Kidney epithelial cell (primary cell): ENCODE measurements around the gene DDX6. TPM values are rescaled to one million over a fixed set of nuclear protein-coding genes. Genes with fewer than 3 reads are reported as not detected.

Source experiments
- DNase-seq: peaks from one replicate; pipeline ENCODE4 v3.0.0-alpha.2; 2010; ENCODE audit warnings: low read depth
- H3K27me3 ChIP-seq: 2 replicates; pipeline ENCODE4 v1.6.0; 2011; ENCODE audit warnings: low read length; ENCODE audit not compliant: control insufficient read depth, insufficient read depth
- H3K36me3 ChIP-seq: 2 replicates; pipeline ENCODE4 v1.5.1; 2011; ENCODE audit warnings: low read length; ENCODE audit not compliant: control insufficient read depth, insufficient read depth
- H3K4me3 ChIP-seq: 2 replicates; pipeline ENCODE4 v1.5.1; 2011; ENCODE audit warnings: low read depth, mild to moderate bottlenecking, control low read depth, low read length
- total RNA-seq: library from RNA; depleted of rRNA; stranded (reverse); fragments of >200 nt; gene quantifications from 2 replicates; pipeline ENCODE4 v1.2.3, GENCODE V29; 2015
- TF ChIP-seq, protein P1 (sequence below): IDR thresholded peaks from 2 replicates; pipeline ENCODE4 v1.5.1; 2011; ENCODE audit warnings: mild to moderate bottlenecking, moderate library complexity, low read length, control low read depth, inconsistent platforms; ENCODE audit not compliant: insufficient read depth, poor library complexity, severe bottlenecking

The DDX6 gene
- total RNA-seq, 1 donor from 2014 or later, result 104 TPM

- DNase-seq, result no peak
- no peaks in the 10 kb centered on the region for H3K36me3 ChIP-seq
- H3K27me3 ChIP-seq, result no peaks in the 10 kb centered on the region
- TF ChIP-seq, protein P1, sequence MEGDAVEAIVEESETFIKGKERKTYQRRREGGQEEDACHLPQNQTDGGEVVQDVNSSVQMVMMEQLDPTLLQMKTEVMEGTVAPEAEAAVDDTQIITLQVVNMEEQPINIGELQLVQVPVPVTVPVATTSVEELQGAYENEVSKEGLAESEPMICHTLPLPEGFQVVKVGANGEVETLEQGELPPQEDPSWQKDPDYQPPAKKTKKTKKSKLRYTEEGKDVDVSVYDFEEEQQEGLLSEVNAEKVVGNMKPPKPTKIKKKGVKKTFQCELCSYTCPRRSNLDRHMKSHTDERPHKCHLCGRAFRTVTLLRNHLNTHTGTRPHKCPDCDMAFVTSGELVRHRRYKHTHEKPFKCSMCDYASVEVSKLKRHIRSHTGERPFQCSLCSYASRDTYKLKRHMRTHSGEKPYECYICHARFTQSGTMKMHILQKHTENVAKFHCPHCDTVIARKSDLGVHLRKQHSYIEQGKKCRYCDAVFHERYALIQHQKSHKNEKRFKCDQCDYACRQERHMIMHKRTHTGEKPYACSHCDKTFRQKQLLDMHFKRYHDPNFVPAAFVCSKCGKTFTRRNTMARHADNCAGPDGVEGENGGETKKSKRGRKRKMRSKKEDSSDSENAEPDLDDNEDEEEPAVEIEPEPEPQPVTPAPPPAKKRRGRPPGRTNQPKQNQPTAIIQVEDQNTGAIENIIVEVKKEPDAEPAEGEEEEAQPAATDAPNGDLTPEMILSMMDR, result no peak
- peak overlapping the region; percentile 80 for H3K4me3 ChIP-seq
Measured at GRCh38 chr11:118791961-118792569, 1.1 kb upstream of the DDX6 start.

DNA sequence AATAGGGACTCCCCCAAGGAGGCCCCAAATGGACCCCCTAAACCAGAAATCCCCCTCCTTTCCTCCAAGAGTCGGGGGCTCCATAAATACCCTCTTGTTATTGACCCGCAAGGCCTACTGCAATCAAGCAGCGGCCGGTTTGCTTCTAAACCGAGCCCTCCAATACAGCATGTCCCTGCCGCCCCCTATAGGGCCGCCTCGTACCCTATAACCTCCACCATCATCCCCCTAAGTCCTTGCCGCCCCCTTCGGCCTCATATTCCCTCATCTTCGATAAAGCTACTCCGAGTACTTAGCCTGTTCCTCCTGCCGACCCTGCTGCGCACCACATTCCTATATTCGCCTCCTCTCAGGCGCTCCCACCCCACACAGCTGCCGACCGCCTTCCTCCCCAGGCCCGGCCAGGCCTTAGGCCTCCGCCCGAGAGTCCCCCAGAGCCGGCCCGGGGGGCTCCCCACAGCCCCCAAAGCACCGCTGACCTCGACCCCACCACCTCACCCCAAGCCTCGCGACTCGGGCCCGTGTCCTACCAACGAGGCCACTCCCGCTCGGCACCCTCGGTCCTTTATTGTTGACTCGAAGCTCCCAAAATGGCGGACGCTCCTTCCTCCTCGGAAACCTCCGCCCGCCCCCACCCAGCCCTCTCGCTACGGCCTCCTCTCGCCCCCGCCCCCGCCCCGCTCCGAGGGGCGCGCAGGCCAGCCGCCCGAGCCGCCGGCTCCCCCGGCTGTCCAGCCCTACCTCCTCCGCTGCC lies 430 bp downstream of the DDX6 start:
- Histone ChIP-seq H3K4me3 (peak overlapping the region; percentile 80), H3K27me3 (no peaks in the 10 kb centered on the region), H3K36me3 (no peaks in the 10 kb centered on the region)
- no peak for DNase-seq
- TF ChIP-seq, protein P1, result peak; percentile 48

DNA sequence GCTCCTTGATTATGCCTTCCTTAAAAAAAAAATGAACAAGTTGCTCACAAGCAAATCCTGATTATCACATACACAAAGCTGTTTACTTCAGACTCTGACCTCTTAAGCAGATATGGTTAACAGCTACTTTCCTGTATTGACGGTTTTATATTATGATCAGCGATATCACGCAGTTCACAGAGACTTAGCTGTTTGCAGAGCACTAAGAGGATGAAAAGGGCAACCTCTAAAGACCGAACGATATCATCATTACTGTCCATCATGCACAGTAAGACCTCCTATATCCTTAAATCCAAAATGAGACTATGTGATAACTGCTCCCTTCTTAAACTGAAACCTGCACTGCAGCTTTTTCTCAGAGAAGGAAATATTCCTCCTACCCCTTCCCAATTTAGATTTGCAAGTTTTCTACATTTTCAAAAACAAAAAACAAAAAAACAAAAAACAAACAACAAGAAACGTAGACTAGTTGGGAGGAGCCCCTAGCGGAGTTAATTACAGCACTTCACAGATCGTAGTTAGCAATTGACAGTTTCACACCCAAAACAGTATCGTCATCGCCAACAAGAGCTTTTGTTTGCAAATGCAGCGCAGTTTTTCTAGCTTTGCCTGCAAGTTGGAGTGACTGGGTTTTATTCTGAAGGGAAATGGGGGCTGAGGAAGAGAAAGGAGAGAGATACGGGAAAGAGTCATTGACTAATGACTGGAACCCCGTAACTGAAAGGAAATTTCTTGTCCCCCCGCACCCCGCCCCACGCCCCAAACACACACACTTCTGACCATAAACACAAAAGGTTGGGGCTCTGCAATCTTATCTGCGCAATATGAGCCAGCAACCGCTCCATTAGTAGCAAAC lies 1.2 kb downstream of the DDX6 start:
- no peaks in the 10 kb centered on the region for H3K27me3 ChIP-seq
- peak overlapping the region; percentile 80 for H3K4me3 ChIP-seq
- no peaks in the 10 kb centered on the region for H3K36me3 ChIP-seq
- no peak for DNase-seq
- TF ChIP-seq, protein P1, result no peak

DNA sequence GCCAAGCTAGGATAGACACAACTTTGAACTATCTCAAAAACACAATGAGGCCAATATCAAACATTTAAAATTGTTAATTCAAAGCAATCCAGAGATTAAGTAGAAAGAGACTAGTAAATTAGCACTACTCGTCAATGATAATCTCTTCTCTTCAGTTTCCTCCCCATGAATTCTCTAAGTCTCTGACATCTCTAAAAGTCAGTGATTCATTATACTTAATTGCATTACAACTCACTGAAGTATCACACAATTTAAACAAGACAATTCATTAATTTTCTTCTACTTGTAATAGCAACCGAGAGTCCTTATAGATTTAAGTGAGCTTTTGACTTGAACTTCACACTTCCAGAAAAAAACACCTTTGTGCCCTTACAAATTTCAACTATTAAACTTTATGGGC lies 4.3 kb downstream of the DDX6 start:
- Histone ChIP-seq H3K36me3 (no peaks in the 10 kb centered on the region), H3K27me3 (no peaks in the 10 kb centered on the region), H3K4me3 (no peak overlapping the region)
- no peak for DNase-seq
- TF ChIP-seq, protein P1, result no peak

DNA sequence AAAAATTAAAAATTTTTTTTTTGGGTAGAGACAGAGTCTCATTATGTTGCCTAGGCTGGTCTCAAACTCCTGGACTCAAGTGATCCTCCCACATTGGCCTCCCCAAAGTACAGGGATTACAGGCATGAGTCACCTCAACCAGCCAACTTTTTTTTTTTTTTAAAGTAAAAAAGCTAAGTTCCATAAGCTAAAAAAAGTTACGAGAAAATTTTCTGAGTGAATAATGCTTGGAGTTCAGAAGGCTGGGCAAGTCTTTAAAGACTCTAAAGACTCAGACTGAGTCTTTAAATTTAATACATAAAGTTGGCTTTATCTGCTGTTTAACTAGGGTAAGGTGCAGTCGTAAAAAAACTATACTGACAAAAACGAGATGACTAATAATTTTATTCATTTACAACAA lies 5.6 kb downstream of the DDX6 start:
- Histone ChIP-seq H3K27me3 (no peaks in the 10 kb centered on the region), H3K4me3 (no peak overlapping the region), H3K36me3 (no peaks in the 10 kb centered on the region)
- TF ChIP-seq, protein P1, result no peak
- no peak for DNase-seq
